HAP-1 (cell line): Measurements from ENCODE around the gene EHD1.

Experiments used
- DNase-seq, 2 experiments: peaks; one replicate each; pipeline ENCODE4 v3.0.0-alpha.2; 2016 to 2020; ENCODE audit warnings: low spot score in 2 of 2
- H3K27me3 ChIP-seq: fragments of 250-450 bp; sonication (Bioruptor Pico); 2 replicates; pipeline ENCODE4 v1.5.1; 2020; ENCODE audit warnings: low read depth, mild to moderate bottlenecking, moderate library complexity
- H3K36me3 ChIP-seq: fragments of 250-450 bp; sonication (Bioruptor Pico); replicated peaks from 2 replicates; pipeline ENCODE4 v1.5.1; 2020; ENCODE audit warnings: mild to moderate bottlenecking
- H3K4me1 ChIP-seq: fragments of 250-450 bp; sonication (Bioruptor Pico); 2 replicates; pipeline ENCODE4 v1.5.1; 2020; ENCODE audit warnings: mild to moderate bottlenecking
- H3K4me3 ChIP-seq: fragments of 250-450 bp; sonication (Bioruptor Pico); 2 replicates; pipeline ENCODE4 v1.5.1; 2020; ENCODE audit warnings: mild to moderate bottlenecking, moderate library complexity
- H3K9me3 ChIP-seq: fragments of 250-450 bp; sonication (Bioruptor Pico); 2 replicates; pipeline ENCODE4 v1.5.1; 2020; ENCODE audit warnings: mild to moderate bottlenecking, moderate library complexity
- in situ Hi-C: fragments of 300-500 bp; cut with MboI; formaldehyde crosslinking; loops from 3 replicates; pipeline ENCODE4 v1.14.3; 2020; ENCODE audit warnings: low sequenced_read_pairs, inconsistent platforms, mixed read lengths

Gene EHD1

DNA sequence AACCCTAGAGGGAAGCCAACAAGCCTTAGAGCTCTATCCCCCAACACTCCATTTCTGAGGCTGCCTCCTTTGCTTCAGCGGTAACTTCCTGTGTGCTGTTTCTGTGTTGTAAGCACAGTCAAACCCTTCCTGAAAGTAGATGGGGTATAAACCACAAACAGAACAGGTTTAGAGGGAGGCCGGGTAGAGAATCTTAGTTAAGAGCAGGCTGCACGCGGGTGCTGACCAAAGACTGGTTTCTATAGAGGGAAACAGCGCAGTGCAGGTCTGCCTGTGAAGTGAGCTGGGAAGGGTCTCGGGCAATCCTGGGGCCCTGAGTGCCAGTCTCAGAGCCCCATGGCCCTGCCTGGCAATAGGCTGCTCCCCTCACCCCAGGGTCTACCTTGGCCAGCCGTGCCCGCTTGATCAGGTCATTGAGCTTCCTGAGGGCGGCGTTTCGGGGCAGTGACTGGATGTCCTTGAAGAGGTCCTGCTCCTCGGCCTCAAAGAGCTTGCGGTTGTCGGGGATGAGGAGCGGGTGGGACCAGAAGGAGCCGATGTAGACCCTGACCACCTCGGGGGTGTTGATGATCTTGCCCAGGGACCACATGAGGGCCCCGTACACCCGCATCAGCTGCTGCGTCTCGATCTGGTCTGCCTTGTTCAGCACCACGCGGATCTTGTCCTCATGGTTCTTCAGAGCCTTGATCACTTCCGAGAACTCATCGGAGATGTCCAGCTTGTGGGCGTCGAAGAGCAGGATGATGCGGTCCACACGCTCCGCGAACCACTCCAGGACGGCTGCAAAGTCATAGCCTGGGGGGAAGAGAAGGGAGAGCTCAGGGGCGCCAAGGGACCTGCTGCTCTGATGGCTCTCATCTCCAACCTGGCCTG is 18.6 kb downstream of the EHD1 start:
- in situ Hi-C loops = no loop called here
- Histone ChIP-seq H3K27me3 (no peaks in the 10 kb centered on the region), H3K9me3 (no peaks in the 10 kb centered on the region), H3K4me3 (no peak overlapping the region), H3K4me1 (no peaks in the 10 kb centered on the region), H3K36me3 (no peaks in the 10 kb centered on the region; the same call in 1 of the 2 replicates)
- DNase-seq = no peak

DNA sequence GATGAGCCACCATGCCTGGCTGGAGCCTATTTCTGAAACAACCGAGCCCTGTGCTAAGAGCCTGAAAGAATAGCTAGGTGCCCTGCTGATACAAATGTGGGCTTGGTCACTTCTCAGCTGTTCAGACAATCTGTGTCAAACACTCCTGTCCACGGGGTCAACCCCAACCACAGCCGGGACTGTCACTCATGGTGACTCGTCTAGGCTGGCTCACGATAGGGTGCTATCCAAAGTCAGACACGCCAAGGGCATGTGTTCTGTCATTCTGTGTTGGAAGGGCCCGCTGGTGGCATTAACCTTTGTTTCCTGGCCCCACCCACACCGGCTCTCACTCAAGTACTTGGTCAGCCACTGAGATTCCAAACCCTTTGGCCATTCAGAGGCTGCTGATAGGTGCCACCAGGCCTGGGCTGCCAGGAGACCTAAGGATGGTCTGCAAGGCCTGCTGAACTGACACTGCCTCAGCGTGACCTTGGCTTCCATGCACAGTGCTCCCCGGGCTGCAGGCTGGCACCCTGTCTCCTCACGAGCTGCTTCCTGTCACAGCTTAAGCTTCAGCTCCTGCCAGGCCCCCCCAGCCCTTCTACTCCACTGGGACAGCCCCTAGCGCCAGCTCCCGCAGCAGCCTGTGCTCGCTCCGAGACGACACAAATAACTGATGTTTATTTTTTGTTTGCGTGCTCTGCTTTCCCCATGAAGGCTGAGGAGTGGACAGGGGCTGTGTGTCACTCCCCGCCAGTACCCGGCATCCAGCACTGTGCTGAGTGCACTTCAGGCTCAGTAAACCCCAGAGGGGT is 19.8 kb downstream of the EHD1 start:
- H3K9me3 ChIP-seq = no peaks in the 10 kb centered on the region
- H3K4me1 ChIP-seq = no peaks in the 10 kb centered on the region
- no peak overlapping the region for H3K4me3 ChIP-seq
- in situ Hi-C loops = no loop called here
- no peaks in the 10 kb centered on the region for H3K27me3 ChIP-seq
- H3K36me3 ChIP-seq = peaks cover 3% of the 10 kb centered on the region; the same call in 1 of the 2 replicates
- no peak for DNase-seq

DNA sequence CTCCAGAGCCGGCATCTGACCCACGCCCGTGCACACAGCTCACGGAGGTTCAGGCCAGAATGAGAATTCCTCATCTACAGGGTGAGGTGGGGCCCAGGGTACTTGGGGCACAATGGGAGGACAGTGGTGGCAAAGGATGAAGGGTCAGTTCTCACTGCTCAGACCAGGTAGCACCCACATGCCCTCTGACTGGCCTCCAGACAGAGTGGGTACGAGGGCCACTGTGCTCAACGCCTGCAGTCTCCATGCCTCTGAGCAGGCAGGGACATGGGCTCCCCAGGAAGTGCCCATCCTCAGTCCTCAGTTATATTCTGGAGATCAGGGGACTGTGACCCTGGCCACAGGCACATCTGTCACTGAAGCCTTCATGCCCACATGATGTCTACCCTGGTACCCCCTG is 20.9 kb downstream of the EHD1 start:
- Histone ChIP-seq H3K9me3 (no peaks in the 10 kb centered on the region), H3K4me1 (no peaks in the 10 kb centered on the region), H3K36me3 (peaks cover 3% of the 10 kb centered on the region; the same call in 1 of the 2 replicates), H3K27me3 (no peaks in the 10 kb centered on the region), H3K4me3 (no peak overlapping the region)
- in situ Hi-C loops = no loop called here
- no peak for DNase-seq

DNA sequence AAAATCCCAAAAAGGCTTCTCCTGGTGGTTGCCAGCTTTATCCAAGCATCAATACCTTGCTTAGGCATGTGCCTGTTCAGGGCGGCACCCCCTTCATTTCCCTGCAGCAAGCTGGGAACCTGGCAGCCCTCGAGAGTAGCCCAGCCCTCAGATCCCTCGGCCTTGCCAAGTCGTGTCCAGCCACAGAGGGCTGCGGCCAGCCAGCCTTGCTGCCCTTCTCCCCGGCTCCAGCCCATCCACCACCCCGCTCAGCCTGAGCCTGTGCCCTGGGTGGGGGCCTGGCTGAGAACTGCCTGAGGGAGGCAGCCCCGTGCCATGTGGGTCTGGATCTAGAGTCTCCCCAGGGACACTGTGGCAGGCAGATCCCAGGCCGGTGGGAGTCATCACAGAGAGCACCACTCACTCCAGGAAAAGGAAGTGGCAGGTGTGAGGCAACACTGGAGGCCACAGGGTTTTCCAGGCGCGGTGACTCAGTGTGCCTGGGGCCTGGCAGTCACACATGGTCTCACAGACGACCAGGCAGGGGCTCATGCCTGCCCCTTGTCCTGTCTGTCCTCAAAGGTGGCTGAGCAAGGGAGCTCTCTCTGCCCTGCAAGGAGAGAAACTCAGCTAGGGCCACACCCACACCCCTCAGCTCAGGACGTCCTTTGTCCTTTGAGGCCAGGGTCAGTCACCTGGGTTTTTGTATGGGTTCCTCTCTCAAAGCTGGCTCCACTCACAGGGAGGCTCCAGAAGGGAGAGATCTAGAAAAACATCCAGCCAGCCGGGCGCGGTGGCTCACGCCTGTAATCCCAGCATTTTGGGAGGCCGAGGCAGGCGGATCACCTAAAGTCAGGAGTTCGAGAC is 21.8 kb downstream of the EHD1 start:
- in situ Hi-C loops = no loop called here
- Histone ChIP-seq H3K27me3 (no peaks in the 10 kb centered on the region), H3K36me3 (peaks cover 3% of the 10 kb centered on the region; the same call in 1 of the 2 replicates), H3K4me3 (no peak overlapping the region), H3K4me1 (no peaks in the 10 kb centered on the region), H3K9me3 (no peaks in the 10 kb centered on the region)
- DNase-seq = no peak

DNA sequence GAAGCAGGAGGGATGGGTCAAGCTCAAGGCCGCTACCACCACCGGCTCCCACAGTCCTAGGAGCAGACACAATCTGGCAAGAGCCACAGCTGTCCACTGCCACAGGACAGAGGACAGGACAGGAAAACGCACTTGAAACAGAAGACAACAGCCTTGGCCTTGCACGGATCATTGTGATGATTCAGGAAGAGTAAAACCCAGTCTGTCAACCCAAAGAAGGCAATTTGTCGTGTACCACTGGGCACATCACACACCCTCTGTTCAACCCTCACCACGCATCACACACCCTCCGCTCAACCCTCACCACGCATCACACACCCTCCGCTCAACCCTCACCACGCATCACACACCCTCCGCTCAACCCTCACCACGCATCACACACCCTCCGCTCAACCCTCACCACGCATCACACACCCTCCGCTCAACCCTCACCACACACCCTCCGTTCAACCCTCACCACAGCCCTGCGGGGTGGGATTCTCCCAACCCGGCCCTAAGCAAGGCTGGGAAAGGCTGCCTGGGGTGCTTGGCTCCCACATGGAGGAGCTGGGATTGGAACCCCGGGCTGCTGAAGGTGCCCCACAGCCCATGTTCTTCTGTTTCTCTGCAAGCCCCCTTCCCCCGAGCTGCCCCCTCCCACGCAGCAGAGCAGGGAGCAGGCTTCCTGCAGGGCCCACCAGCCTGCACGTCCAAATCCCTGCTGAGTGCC is 22.7 kb downstream of the EHD1 start:
- Histone ChIP-seq H3K27me3 (no peaks in the 10 kb centered on the region), H3K36me3 (peaks cover 3% of the 10 kb centered on the region; the same call in 1 of the 2 replicates), H3K9me3 (no peaks in the 10 kb centered on the region), H3K4me3 (no peak overlapping the region), H3K4me1 (no peaks in the 10 kb centered on the region)
- no peak for DNase-seq
- in situ Hi-C loops = no loop called here

DNA sequence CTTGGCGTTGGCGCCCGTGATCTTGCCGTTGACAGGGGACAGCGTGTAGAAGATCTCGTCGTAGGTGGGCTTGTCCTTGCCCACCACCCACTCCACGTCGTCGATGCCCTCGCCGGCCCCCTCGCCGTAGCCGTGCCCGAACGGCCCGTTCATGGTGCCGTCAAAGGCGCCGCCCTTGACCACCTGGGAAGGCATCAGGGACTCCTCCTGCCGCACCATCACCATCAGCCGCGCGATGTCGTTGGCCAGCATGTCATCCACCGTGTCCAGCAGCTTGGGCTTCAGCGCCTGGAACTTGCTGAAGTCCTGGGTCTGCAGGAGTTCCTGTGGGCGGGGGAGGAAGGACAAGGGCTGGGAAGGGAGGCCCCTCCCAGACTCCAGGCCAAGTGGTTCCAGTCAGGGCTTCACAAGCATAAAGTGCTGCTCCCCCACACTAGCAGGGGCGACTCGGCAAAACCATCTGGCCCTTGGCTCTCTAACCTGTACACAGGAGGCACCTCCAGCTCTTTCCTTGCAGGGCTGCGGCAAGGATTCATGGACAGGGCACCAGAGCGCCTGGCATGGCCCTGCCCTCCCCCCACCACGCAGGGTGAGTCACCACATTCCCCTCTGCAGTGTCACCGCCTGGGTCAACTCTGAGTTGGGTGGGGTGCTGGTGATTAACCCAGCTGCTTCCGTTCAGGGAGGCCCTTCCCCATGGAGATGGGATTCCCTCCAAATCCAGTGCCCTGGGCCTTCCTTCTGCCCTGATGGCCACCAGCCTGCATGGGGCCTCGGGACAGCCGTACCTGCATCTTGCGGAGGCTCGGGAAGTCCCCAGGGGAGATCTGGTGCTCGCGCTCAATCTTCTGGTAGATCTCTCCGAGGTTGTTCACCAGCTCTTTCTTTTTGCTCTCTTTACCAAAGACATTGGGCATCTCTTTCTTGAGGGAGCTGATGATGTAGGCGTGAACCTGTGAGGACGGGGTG is 23.6 kb downstream of the EHD1 start:
- no peaks in the 10 kb centered on the region for H3K9me3 ChIP-seq
- no peak overlapping the region for H3K4me3 ChIP-seq
- in situ Hi-C loops = no loop called here
- no peak for DNase-seq
- no peaks in the 10 kb centered on the region for H3K27me3 ChIP-seq
- no peaks in the 10 kb centered on the region for H3K4me1 ChIP-seq
- peaks cover 3% of the 10 kb centered on the region; the same call in 1 of the 2 replicates for H3K36me3 ChIP-seq

DNA sequence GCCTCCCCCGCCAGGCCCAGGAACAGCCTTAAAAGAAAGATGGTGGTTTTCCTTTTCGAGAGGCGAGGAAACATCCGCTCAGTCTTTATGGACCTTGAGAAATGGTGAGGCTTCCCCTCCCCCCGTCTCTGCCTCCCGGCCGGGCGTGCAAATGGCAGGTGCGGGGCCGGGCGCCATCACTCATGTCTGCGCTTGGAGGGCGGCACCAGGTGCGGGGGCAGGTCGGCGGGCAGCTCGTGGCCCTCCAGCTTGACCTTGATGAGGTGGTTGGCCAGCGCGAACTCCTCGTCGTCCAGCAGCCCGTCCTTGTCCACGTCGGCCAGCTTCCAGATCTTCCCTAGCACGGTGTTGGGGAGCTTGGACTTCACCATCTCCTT is 24.3 kb downstream of the EHD1 start:
- peaks cover 3% of the 10 kb centered on the region; the same call in 1 of the 2 replicates for H3K36me3 ChIP-seq
- H3K27me3 ChIP-seq = no peaks in the 10 kb centered on the region
- H3K9me3 ChIP-seq = no peaks in the 10 kb centered on the region
- no peak for DNase-seq
- H3K4me3 ChIP-seq = no peak overlapping the region
- in situ Hi-C loops = no loop called here
- no peaks in the 10 kb centered on the region for H3K4me1 ChIP-seq

DNA sequence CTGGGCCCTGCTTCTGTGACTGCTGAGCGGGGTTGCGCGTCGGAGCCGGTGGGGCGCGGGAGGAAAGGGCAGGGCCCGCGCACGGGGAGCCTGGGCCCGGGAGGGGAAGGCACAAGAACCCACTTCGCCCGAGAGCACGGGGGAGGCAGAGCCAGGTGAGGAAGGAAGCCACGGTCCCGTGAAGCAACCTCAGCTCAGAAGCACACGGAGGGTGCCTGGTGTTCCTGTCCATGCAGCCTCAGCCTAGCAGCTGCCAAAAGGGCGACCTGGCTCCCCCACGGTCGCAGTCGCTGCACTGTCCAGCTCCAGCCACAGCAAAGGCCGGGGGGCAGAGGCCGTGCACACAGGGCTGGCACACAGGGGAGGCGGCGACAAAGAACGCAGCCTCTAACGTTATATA is 24.7 kb downstream of the EHD1 start:
- in situ Hi-C loops = no loop called here
- no peaks in the 10 kb centered on the region for H3K9me3 ChIP-seq
- no peak for DNase-seq
- H3K36me3 ChIP-seq = peaks cover 3% of the 10 kb centered on the region; the same call in 1 of the 2 replicates
- H3K4me3 ChIP-seq = no peak overlapping the region
- no peaks in the 10 kb centered on the region for H3K27me3 ChIP-seq
- H3K4me1 ChIP-seq = no peaks in the 10 kb centered on the region

DNA sequence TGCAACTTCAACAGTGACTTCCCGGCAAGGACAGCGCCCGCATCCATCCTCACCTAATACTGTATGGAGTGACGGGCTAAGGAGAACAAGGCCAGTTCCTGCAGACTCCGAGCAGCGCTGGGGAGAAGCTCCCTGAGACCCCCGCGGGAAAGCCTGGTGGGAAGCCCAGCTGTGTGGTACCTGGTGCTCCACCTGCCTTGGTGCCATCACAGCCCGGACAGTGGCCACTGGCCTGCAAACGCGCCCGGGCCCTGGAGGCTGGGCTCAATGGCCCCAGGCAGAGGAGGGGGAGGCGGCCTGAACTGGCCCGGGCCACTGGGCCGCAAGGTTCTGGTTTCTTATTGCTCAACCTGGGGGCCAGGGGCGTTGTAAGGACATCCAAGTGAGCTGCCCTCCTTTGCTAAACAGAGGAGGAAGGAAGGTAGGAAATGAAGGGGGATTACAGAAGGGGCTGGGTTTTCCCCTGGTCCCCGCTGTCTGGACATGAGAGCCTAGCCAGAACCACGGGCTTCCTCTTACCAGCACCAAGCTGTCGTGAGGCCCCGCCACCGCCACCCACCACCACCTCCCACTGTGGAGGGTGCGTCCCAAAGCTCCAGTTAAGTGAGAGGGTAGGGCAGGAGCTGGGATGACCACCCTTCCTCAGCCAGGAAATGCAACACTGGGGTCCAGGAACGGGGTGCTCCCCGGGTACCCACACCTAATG is 25.5 kb downstream of the EHD1 start:
- Histone ChIP-seq H3K27me3 (no peaks in the 10 kb centered on the region), H3K9me3 (no peaks in the 10 kb centered on the region), H3K4me3 (no peak overlapping the region), H3K36me3 (peaks cover 3% of the 10 kb centered on the region; the same call in 1 of the 2 replicates), H3K4me1 (no peaks in the 10 kb centered on the region)
- in situ Hi-C loops = no loop called here
- no peak for DNase-seq

DNA sequence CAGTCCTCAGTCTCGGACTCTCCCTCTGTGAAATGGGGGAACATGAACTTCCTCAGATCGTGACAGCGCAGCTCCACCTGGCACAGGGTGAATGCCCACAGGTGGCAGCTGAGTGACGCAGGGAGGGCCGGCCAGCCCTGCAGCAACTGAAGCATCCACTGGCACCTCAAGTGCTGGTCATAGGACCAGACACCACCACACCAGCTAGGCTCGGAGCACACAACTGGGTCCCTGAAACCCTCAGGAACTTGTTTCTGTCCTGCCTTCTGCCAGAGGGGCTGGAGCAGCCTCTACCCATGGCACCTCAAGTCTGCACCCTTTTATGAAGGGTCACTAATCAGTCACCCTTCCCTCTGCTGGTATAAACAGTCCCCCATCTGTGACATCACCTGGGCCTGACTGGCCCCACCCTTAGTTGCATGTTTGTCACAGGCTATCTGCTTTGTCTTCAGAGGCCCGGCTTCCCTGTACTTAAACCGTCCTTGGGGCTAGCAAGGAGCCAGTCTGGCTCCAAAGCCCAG is 26.5 kb downstream of the EHD1 start:
- H3K27me3 ChIP-seq = no peaks in the 10 kb centered on the region
- in situ Hi-C loops = no loop called here
- no peaks in the 10 kb centered on the region for H3K9me3 ChIP-seq
- H3K4me1 ChIP-seq = no peaks in the 10 kb centered on the region
- no peak for DNase-seq
- H3K36me3 ChIP-seq = peaks cover 3% of the 10 kb centered on the region; the same call in 1 of the 2 replicates
- no peak overlapping the region for H3K4me3 ChIP-seq

DNA sequence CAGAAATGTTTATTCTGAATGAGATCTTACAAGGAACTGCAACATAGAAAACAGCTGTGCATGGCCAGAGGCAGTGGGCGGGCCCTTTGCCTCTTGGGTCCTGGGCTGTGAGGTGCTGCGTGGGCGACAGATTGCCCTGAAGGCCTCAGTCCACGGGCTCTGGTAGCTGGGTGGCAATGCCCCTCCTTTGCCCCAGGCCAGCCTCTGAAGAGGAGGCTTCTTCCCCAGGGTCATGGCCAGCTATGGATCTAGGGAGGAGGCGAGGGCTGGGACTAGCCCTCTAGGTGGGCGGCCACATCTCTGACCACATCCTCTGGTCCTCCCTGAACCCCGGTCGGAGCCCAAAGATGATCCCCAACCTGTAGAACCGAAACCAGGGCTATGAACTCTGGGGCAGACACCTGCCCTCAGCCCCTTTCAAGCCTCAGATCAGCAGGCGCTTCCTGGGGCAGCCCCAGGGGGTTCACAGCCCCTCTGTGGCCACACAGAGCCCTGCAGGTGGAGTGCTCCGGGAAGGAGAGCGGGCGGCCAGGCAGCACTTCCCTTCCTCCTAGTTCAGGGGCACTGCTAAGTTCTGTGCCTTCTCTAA is 27.3 kb downstream of the EHD1 start:
- Histone ChIP-seq H3K9me3 (no peaks in the 10 kb centered on the region), H3K4me1 (no peaks in the 10 kb centered on the region), H3K27me3 (no peaks in the 10 kb centered on the region), H3K4me3 (no peak overlapping the region), H3K36me3 (peaks cover 3% of the 10 kb centered on the region; the same call in 1 of the 2 replicates)
- no peak for DNase-seq
- in situ Hi-C loops = no loop called here
